ENCODE results near the gene IQGAP2. TPM values are rescaled to one million over a fixed set of nuclear protein-coding genes. Genes with fewer than 3 reads are reported as not detected.

Gene IQGAP2
- total RNA-seq, 1 donor = 1.2 TPM

- TF ChIP-seq CTCF (IDR thresholded peaks at IDR 0.05; ENCODE audit: insufficient read depth, low read length) = no peak
- H3K4me3 ChIP-seq (ENCODE audit: low read depth, low read length) = no peak overlapping the region
- no peak for DNase-seq (ENCODE audit: low read depth)
Measured at GRCh38 chr5:76493190-76493837, 90.2 kb downstream of the IQGAP2 start.

GRCh38 chr5:76494201-76494600 is 91.1 kb downstream of the IQGAP2 start:
- no peak for TF ChIP-seq CTCF (IDR thresholded peaks at IDR 0.05; ENCODE audit: insufficient read depth, low read length)
- DNase-seq (ENCODE audit: low read depth) = no peak
- H3K4me3 ChIP-seq (ENCODE audit: low read depth, low read length) = no peak overlapping the region

GRCh38 chr5:76495870-76496269 is 92.8 kb downstream of the IQGAP2 start:
- DNase-seq (ENCODE audit: low read depth) = no peak
- no peak for TF ChIP-seq CTCF (IDR thresholded peaks at IDR 0.05; ENCODE audit: insufficient read depth, low read length)
- no peak overlapping the region for H3K4me3 ChIP-seq (ENCODE audit: low read depth, low read length)

- no peak for TF ChIP-seq CTCF (IDR thresholded peaks at IDR 0.05; ENCODE audit: insufficient read depth, low read length)
- no peak for DNase-seq (ENCODE audit: low read depth)
- H3K4me3 ChIP-seq (ENCODE audit: low read depth, low read length) = no peak overlapping the region
Measured at GRCh38 chr5:76497065-76497460, 94.0 kb downstream of the IQGAP2 start.

- no peak for DNase-seq (ENCODE audit: low read depth)
- H3K4me3 ChIP-seq (ENCODE audit: low read depth, low read length) = no peak overlapping the region
- no peak for TF ChIP-seq CTCF (IDR thresholded peaks at IDR 0.05; ENCODE audit: insufficient read depth, low read length)
Measured at GRCh38 chr5:76497986-76498717, 95.1 kb downstream of the IQGAP2 start.

GRCh38 chr5:76499507-76500161 is 96.5 kb downstream of the IQGAP2 start:
- TF ChIP-seq CTCF (IDR thresholded peaks at IDR 0.05; ENCODE audit: insufficient read depth, low read length) = no peak
- no peak overlapping the region for H3K4me3 ChIP-seq (ENCODE audit: low read depth, low read length)
- no peak for DNase-seq (ENCODE audit: low read depth)

Data from fibroblast of the aortic adventitia (primary cell).